ENCODE data around the gene AKR1C1.
A peak's percentile ranks its signal among the peaks of the same experiment; 100 is the strongest.
"Not testable (repeated sequence)": the region's sequence is repeated elsewhere in the genome, so short reads cannot be mapped to it uniquely, and the experiment has no call there.

Gene AKR1C1

DNA sequence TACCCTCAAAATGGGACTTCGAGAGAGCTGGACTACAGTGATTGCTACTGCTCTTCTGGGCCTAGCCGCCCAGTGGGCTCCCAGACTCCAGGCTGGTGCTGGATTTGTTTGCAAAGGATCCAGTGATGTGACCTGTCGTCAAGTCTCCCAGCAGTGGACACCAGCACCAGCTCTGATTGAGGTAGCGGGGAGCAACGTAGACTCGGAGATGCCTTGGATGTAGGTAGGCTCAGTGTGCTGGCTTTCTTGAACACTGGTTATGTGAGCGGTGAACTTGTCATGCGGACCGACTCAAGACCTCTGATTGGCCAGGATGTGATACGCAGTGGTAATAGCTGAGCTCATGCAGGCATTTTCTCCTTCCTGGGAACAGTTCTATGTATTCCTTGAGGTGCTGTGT, 21.0 kb downstream of the AKR1C1 start:
- DNase-seq = no peak

DNA sequence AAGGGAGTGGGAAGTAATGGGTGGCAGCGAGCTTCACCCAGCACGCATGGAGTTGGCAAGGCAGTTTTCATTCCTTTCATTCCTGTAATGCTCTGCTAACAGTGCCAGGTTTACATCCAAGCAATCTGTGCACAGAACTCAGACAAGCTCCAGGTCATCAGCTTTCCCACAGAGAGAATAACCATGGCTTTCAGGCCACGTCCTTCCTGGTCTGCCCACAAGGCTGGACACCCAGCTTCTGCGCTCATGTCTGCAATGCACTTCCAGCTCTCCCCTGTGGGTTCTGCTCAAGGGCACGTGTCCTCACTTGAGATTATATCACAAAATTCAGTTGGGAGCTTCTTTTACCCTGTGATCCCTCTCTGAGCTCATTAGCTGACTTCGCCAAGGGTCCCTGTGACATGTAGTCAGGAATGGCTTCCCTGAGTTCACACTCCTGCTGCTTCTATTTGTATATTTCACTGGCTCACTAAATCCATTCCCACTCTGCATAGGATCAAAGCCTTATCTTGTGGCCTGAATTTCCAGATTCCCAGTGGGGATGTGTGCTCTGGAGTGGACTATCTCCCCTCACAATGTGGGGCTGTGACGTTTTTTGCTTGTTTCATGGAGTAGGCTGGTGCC, 21.9 kb downstream of the AKR1C1 start:
- DNase-seq = no peak

DNA sequence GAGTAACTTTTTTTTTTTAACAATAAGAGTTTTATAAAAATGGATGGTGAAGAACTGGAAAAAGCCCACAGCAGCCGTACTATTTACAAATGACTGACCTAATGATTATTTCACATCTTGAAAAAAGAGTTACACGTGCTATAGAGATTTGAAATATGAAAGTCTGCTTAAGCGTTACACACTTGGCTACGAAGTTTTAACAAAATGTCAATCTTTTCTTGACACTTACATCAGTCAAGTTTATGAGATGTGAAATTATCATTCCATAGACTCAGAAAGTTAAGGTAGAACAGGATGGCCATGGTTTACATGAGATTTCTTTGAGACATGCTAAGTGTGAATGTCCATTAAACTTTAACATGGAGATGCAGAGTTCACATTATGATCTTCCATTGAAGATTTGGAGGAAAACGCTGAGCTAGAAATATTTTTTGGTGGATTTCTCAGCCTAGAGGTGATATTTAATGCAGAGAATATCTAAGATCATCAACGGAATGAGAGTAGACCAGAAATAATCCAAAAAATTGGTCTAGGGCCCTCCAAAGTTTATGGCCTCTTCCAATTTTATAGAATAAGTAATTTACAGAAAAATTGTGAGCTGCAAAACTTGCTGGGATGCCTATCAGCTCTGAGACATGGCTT, 24.9 kb downstream of the AKR1C1 start:
- not testable (repeated sequence) for DNase-seq

DNA sequence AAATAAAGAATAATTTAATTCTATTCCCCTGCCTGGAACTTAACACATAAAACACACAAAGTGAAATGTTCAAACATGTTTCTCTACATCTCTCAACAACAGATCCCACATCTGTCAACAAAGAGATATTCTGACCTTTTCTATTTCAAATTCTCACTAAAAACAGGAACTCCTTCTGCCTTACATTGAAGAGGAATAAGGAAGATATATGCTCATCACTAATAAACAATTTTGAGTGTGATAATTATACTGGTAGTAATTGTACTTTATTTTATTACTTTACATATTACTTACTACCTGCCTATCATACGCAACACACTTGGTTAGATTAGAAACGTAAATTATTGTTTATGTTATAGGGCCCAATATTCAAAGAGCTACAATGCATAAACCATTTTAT, 27.0 kb downstream of the AKR1C1 start:
- DNase-seq = no peak

DNA sequence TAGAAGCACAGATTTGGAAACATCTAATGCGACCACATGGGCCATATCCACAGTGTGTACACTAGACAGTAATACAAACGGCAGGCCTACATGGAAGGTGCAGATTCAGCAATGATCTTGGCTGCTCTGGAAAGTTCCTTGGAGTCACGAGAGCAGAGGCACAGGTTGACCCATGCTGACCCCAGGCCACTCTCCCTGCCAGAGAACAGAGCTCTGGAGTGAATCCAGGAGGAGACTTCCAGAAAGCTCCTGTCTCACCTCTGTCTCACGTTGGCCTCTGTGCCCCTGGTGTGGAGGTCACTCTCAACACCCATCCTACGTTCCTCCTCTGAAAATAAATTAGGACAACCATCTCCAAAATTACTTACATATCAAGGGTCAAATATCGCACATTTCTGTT, 28.2 kb downstream of the AKR1C1 start:
- not testable (repeated sequence) for DNase-seq

DNA sequence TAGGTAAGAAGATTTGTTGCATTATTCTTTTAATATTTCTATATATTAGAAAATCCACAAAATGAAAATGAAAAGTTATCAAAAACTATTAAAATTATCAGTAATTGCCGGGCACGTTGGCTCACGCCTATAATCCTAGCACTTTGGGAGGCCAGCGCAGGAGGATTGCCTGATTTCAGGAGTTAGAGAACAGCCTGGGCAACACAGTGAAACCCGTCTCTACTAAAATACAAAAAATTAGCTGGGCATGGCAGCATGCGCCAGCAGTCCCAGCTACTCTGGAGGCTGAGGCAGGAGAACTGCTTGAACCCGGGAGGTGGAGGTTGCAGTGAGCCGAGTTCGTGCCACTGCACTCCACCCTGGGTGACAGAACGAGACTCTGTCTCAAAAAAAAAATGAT, 29.3 kb downstream of the AKR1C1 start:
- not testable (repeated sequence) for DNase-seq

DNA sequence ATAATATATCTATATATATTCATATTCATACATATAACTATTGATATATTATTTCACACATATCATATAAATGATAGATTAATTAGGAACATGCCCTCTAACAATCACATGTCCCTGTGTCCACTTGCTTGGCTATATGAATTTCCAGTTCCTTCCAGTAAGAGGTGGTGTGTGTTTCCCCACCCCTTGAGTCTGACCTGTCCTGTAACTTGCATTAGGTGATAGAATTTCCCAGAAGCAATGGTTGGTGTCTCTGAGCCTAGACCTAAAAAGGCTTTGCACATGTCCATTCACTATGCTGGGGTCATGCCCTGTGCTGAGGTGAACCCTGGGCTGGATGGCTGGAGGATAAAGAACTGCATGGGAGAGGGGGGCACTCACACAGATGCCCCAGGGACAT, 31.0 kb downstream of the AKR1C1 start:
- DNase-seq = not testable (repeated sequence)

DNA sequence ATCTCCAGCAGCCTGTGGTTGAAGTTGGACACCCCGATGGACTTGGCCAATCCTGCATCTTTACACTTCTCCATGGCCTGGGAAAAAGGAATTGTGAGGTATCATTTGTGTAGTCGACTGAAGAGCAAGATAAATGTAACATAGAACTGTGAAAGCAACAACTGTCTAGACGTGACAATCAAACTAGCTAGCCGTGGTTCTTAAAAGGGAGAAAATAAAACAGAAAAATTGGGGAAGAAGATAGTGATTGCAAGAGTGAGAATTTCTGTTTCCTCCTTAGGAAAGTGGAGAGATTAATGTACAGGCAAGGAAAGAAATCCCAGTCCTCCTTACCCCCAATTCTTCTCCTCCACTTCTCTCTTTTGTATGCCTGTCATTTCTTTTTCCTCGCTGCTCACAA, 35.5 kb downstream of the AKR1C1 start:
- DNase-seq = no peak

DNA sequence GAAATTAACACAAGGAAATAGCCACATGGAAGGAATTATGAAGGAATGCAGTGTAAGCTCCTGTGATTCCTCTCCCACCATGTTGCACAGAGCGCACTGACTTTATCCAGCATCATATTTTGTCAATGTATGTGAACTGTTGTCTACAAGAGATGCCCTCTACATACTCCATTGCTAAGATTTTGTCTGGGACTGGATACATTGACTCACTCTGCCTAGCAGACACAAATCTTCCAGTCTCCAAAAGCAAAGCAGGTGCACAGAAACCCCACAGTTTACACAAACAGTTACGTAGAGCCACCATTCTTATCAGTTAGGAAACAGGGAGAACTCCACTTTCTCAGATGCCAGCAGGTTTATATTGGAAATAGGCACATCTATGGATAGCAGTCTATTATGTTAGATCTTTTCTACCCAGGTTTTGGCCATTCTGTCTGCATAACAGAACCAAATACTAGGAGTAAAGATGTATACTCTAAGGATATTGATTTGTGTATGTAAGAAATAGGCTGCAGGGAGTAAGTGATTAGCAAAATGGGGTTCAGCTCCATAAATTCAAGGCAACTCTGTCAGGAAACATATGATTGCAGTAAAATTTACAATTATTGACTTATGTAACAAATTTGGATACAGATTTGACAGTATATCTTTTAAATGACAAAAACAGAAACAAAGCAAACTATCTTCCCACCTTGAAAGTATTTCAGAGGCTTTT, 39.0 kb downstream of the AKR1C1 start:
- no peak for DNase-seq

DNA sequence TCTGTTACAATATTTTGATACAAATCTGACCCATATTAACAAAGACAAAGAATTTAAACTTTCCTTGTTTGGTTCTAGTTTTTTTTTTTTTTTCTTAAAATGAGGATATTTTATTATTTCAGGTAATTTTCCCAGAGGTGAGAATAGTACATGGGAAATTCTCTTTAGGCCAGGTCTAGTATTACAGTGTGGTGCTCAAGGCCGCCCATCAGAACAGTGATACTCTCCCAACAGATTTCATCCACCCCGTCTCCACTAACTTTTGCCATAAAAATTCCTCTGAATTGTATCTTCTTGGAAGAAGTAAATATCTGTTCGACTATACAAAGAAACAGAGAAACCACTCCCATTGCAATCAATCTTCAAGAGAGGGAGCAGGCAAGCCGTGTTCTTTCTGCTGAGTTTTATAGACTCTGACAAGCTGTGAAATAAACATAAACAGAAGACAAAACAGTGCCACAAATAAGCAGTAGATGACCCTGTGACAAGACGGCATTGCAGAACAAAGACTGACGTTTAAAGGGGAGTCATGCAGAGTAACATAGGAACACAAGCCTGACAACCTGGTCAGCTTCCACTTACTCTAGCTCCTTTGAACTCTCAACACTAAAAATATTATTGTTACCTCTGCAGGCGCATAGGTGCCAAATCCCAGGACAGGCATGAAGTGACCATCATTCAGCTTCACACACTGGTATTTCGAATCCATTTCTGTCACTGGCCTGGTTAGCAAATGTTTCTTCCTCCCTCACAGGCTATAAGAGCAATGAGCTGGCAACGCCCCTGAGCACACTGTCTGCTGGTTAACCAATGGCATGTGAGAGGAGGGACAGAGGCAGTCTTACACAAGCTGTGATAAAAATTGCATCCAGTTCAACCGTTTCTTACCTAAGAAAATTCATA, 40.2 kb downstream of the AKR1C1 start, which contains the start of gene AKR1C2:
Gene AKR1C2 (minus strand): TSS at position 731 of the 903 bp plus-strand sequence. CDS start 22 bp downstream, at position 709.
- not testable (repeated sequence) for DNase-seq

DNA sequence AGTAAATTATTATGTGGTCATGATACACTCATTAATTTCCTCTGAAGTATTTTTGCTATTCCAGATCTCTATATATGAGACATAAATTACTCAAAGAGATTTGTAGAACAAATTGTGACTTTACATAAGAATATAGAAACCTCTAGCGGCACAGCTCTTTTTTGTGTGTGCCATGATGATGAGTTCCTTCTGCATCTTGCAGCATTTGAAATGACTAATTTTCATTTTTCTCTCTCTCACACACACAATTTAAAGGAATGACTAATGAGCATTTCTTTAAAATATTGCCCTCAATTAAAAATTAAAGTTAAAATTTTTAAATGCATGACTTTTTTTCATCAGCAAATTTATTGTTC, 40.8 kb downstream of the AKR1C1 start:
- not testable (repeated sequence) for DNase-seq

DNA sequence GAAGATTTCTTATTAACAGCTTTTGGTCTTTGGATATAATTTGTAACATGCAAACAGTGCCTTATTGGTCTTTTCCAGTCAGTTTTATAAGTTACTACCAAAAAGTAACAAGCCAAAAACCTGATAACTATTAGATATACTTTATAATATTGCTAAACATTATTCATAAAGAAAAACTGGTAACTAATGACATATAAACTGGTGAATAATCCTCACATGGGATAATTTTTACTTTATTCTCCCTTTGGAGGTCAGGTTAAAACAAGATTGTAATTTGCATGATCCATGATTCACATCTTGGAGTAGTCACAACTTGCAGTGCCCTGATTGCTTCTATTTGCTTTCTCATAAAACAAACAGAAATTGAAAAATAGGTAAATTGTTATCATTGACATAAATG, 41.3 kb downstream of the AKR1C1 start:
- DNase-seq = not testable (repeated sequence)

DNA sequence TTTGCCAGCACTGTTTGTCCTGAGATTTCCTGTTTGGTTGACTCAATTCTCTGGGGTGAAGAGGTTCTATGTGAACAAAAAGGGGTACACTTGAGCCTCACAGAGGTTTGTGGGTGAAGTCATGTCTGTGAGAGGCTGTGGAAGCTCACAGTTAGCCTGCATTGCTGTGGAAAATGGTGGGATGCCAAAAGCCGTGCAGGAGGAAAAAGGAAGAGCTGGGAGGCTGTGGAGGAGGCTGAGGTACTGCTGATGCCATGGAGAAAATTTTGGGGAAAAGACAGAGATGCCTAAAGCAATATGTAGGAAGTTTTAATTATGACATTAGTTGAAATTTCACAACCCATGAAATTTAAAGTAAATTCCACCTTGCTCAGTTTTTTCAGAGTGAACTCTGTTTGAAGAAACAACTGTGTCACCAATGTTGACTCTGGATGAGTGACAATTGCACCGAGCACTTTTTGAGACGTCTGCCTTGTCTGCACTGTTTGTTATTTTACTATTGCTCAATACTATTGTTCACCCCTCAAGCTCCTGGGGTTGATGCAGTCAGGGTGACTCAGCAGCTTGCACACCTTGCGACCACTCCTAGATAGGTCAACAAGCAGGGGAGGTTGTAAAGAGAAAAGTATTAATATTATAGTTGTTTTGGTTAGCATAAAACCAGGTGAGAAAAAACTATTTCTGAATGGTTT, 45.8 kb downstream of the AKR1C1 start:
- peak; percentile 7 for DNase-seq

DNA sequence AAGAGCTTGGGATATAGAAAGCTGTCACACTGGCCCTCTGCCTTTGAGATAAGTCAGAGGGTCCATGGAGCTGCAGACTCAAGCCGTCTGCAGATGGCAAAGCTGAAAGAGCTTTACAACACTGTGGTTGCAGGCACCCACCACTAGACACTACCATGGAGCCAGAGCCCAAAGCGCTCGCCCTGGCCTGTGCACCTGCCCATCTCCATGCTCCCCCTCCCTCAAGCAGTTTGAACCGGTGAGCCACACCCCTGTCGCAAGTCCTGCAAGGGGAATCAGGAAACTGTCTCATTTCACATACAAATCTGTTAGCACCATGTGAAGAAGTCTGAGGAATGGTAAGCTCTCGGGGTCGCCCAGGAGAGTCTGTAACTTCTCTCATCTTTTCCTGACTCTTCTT, 46.8 kb downstream of the AKR1C1 start:
- not testable (repeated sequence) for DNase-seq

DNA sequence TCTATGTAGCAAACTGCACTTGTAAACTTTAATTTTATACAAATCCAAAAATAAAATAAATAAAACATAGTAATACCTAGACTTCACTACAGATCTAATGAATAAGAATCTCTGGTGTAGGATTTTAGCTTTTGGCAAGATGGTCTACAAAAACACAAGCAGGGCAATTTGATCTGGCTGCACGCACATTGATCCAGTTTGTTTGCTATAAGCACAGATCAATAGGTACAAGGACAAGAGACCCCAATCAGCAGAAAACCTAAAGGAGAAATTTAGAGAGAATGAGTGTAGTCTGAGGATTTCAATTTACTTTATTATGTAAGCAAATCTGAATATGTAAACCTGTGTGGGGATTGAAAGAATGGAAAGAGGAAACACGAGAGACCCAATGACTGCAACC, 48.2 kb downstream of the AKR1C1 start:
- DNase-seq = not testable (repeated sequence)

DNA sequence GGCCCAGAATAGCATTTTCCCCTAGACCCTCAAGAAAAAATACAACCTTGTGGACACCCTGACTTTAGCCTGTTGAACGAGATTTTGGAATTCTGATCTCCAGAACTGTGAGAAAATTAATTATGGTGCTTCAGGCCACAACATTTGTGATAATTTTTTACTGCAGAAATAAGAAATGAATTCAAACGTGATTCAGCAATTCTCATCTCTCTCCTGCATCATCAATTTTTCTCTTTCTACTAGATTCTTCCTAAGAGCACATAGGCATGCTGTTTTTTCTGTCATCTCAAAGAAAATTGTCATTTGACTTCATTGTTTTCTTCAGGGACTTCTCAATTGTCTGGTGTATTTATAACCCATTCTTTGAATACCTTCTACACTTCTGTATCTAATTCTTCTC, 49.4 kb downstream of the AKR1C1 start:
- no peak for DNase-seq

DNA sequence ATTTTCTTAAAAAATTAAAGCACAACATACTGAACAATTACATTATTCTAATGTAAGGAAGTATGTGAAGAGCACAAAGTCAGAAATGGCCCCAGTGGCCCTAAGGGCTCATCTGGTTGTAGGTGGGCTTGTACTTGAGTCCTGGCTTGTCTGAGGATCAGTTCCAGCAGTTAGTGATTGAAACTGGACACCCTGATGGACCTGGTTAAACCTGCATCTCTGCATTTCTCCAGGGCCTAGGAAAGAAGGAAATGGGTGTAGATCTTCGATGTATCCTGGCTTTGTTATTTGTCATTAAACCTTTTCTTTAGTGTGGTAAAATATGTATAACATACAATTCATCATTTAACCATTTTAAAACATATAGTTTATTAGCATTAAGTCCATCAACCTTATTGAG, 50.2 kb downstream of the AKR1C1 start:
- no peak for DNase-seq

DNA sequence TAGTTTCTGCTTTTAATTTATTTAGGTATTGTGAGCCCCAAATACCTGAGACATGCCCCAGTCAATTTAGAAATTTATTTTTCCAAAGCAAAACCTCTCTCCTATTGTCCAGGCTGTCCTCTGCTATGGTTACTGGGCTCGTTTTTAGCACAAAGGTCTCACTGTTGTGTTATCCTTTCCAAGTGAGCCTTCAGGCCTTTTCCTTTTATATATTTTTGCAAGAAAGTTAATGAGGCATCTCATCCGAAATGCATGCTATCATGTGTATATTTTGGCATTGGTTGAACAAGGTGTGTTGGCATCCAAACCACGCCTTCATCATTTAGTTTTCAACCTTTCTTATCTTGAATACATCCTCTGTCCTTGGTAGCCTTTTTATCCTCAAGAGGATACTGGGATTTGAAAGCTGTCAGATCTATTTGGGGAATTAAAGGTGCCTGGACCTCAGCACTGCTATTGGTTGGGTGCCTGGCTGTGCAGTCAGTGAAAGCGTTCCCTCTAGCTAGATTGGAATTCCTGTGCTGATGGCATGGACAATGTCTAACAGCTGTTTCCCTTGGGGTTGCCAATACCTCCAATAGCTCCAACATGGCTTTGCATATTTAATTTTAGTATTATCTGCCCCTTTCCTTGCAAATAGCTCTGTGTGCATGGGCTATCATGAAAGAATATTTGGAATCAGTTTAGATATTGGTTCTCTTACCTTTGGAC, 51.1 kb downstream of the AKR1C1 start:
- DNase-seq = not testable (repeated sequence)

DNA sequence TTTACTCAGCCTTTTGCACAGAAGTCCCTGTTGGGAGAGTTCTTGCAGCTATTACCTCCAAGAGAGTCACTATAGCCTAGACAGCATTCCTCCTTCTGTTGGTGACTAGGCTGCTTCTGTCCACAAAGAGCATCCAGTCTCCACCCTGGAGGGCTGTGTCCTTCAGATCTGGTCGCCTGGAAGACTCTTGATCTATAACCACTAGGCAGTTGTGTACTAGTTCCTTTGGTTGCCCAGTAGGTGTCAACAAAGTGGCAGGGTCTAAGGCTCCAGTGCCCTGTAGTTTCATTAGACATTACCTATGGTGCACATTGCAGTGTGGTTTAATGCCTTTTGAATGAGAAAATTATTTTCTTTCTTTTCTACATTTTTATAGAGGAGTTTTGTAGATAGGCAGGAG, 51.7 kb downstream of the AKR1C1 start:
- no peak for DNase-seq

DNA sequence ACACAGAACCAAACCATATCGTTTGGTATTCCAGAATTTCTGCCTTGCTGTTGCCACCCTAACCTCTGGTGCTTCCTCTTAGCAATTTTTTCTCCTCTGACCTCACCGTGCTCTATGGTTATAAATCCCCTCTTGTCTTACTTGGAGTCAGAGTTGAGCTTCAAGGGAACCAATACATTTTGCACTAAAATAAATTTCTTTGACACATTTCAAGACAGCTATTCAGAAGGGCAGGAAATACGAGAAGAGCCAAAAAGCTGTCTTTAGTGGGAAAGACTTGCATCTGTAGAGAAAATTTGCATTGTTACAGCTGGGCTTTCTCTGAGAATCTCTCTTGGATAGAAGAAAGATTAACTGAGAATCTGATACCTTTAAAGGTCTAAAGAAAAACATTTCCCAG, 54.9 kb downstream of the AKR1C1 start:
- DNase-seq = no peak

DNA sequence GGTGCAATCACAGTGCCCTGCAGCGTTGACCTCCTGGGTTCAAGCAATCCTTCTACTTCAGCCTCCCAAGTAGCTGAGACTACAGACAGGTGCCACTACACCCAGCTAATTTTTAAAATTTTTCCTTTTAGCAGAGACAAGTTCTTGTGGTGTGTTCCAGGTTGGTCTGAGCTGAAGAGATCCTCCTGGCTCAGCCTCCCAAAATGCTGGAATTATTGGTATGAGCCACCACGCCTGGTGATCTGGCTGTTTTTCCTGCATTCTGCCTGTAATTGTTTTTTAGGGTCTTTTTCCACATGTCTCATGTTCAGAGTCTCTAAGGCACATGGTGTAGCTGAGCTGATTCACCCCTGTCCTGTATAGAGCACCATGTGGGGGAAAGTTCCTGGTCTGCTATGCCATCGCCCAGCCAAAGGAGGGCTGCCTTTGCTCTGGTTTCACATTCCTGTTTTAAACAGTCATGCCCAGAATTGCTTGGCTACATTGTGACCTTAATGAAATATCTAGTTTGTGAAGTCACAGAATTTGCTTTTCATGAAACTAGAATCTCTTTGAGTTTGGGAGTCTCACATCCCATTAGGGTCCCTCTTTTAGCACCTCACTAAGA, 55.6 kb downstream of the AKR1C1 start:
- not testable (repeated sequence) for DNase-seq

All from NCI-H345 (cell line).